Measurements from ENCODE around the gene AGMAT. TPM values are rescaled to one million over a fixed set of nuclear protein-coding genes. Genes with fewer than 3 reads are reported as not detected.
A peak's percentile ranks its signal among the peaks of the same experiment; 100 is the strongest.

The AGMAT gene
- total and polyA plus RNA-seq, 2 of the 13 experiments (the other 11 are each of a cell fraction or from before 2014, with no cell fraction given) = 59.1 to 174 TPM

DNA sequence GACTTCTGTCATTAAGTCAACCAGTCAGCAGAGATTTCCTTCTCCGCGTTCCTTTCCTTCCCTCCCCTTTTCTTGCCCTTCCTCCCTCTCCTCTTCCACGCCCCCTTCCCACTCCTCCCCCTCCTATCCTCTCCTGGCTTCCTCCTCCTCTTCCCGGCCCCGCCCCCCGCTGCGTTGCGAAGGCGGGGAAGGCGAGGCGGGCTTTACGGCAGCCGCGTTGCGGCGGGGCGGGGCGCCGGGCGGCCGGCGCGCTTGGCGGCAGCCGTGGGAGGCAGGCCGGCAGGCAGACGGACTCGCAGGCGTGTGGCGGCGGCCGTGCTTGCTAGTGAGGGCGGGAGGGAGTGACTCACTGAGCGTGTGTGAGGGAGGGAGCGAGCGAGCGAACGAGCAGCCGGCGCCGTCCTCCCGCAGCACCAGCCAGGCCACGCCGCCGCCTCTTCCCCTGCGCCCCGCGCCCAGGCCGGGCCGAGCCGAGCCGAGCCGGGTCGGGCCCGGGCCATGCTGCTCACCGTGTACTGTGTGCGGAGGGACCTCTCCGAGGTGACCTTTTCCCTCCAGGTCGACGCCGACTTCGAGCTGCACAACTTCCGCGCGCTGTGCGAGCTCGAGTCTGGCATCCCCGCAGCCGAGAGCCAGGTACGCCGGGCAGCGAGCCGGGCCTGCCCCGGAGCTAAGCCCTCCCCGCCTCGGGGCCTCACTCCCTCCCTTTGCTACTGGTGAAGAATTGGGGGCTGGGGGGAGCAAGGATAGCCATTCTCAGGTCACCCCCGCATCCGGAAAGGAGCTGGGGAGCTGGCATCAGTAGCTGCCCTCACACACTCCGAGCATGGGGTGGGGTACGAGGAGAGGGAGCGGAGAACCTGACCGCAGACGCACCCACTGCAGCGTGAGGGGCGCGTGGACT is 32.6 kb upstream of the AGMAT start, which contains the start of gene DDI2 (continued):
- TF ChIP-seq AHDC1 (CRISPR knock-in tag; IDR thresholded peaks at IDR 0.05; ENCODE audit: borderline replicate concordance) (no peak), NCOA1 (CRISPR knock-in tag; IDR thresholded peaks at IDR 0.05) (no peak), ZNF674 (CRISPR knock-in tag; IDR thresholded peaks at IDR 0.05; ENCODE audit: low read depth) (peak; percentile 86; the same call in 1 of the 2 replicates), SOX6 (IDR thresholded peaks at IDR 0.05) (no peak), SOX6 (CRISPR knock-in tag; IDR thresholded peaks at IDR 0.05) (no peak), REPIN1 (CRISPR knock-in tag; IDR thresholded peaks at IDR 0.05; ENCODE audit: borderline replicate concordance, low read depth) (no peak), KDM4B (CRISPR knock-in tag; IDR thresholded peaks at IDR 0.05) (no peak; the same call in 1 of the 2 replicates), ZSCAN12 (CRISPR knock-in tag; IDR thresholded peaks at IDR 0.05) (no peak), EEA1 (CRISPR knock-in tag; IDR thresholded peaks at IDR 0.05; ENCODE audit: borderline replicate concordance) (peak; percentile 70; the same call in 1 of the 2 replicates), ZNF781 (CRISPR knock-in tag; IDR thresholded peaks at IDR 0.05; ENCODE audit: borderline replicate concordance, not compliant biosample characterization) (peak; percentile 61), ZNF124 (CRISPR knock-in tag; IDR thresholded peaks at IDR 0.05) (no peak), ZIK1 (CRISPR knock-in tag; IDR thresholded peaks at IDR 0.05; ENCODE audit: borderline replicate concordance, low read depth) (no peak), POLR2AphosphoS5 (IDR thresholded peaks at IDR 0.05; ENCODE audit: low read depth, low read length) (peak; percentile 77), ZNF550 (CRISPR knock-in tag; IDR thresholded peaks at IDR 0.05; ENCODE audit: borderline replicate concordance) (no peak), FOSL1 (CRISPR knock-in tag; IDR thresholded peaks at IDR 0.05; ENCODE audit: borderline replicate concordance) (no peak), CREBL2 (CRISPR knock-in tag; IDR thresholded peaks at IDR 0.05; ENCODE audit: borderline replicate concordance) (no peak), THYN1 (CRISPR knock-in tag; IDR thresholded peaks at IDR 0.05; ENCODE audit: borderline replicate concordance, low read depth) (no peak), REXO4 (CRISPR knock-in tag; IDR thresholded peaks at IDR 0.05; ENCODE audit: borderline replicate concordance) (no peak), ZNF780A (CRISPR knock-in tag; IDR thresholded peaks at IDR 0.05) (no peak), ZNF792 (CRISPR knock-in tag; IDR thresholded peaks at IDR 0.05) (no peak; the same call in 1 of the 2 replicates)
- TF ChIP-seq, protein P1, sequence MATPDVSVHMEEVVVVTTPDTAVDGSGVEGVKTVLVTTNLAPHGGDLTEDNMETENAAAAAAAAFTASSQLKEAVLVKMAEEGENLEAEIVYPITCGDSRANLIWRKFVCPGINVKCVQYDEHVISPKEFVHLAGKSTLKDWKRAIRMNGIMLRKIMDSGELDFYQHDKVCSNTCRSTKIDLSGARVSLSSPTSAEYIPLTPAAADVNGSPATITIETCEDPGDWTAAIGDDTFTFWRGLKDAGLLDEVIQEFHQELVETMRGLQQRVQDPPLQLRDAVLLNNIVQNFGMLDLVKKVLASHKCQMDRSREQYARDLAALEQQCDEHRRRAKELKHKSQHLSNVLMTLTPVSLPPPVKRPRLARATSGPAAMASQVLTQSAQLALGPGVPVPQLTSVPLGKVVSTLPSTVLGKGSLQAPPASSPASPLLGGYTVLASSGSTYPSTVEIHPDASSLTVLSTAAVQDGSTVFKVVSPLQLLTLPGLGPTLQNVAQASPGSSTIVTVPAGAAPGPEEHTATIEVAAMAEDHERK (CRISPR knock-in tag; IDR thresholded peaks at IDR 0.05; ENCODE audit: low read depth) = no peak
